Measurements from ENCODE around the gene SPI1. TPM values are rescaled to one million over a fixed set of nuclear protein-coding genes. Genes with fewer than 3 reads are reported as not detected.
A peak's percentile ranks its signal among the peaks of the same experiment; 100 is the strongest.

Gene SPI1
- total RNA-seq, 1 experiment from 2014 or later = not detected

- no peak overlapping the region for H3K14ac ChIP-seq (ENCODE audit: insufficient read depth, low read length)
Measured at GRCh38 chr11:47374720-47375019, 3.7 kb downstream of the SPI1 start.

More at GRCh38 chr11:47374720-47375019, 3.7 kb downstream of the SPI1 start:
- Histone ChIP-seq H2BK15ac (ENCODE audit: low read depth, low read length) (no peak overlapping the region), H3K9me3 (ENCODE audit: control insufficient read depth, low read depth, low read length) (no peaks in the 10 kb centered on the region), H2BK12ac (ENCODE audit: insufficient read length, low read depth, low read length) (no peak overlapping the region), H3K27me3 (ENCODE audit: insufficient read depth, low read length) (no peaks in the 10 kb centered on the region), H3K4ac (ENCODE audit: low read depth, low read length) (no peak overlapping the region), H2BK20ac (ENCODE audit: low read depth, low read length, poor library complexity, severe bottlenecking) (no peak overlapping the region), H4K91ac (ENCODE audit: insufficient read length, low read depth, low read length) (no peak overlapping the region), H2BK5ac (ENCODE audit: insufficient read length, low read length) (no peak overlapping the region), H3K9ac (ENCODE audit: extremely low read depth, insufficient read length, low read length) (no peak overlapping the region), H3T11ph (ENCODE audit: low read length) (no peak overlapping the region), H2BK120ac (ENCODE audit: low read depth, low read length, poor library complexity, severe bottlenecking) (no peak overlapping the region), H4K8ac (replicated peaks; ENCODE audit: insufficient read length, low read depth, low read length) (no peak overlapping the region), H3K79me1 (ENCODE audit: insufficient read depth, low read depth, low read length, poor library complexity, severe bottlenecking) (no peaks in the 10 kb centered on the region), H3K56ac (ENCODE audit: insufficient read length, low read depth, low read length) (no peak overlapping the region), H3K27ac (ENCODE audit: insufficient read length, low read depth, low read length) (no peak overlapping the region), H2AK5ac (ENCODE audit: insufficient read length, low read length) (no peak overlapping the region), H3K79me2 (ENCODE audit: insufficient read depth, low read length) (no peaks in the 10 kb centered on the region), H3K23me2 (ENCODE audit: insufficient read length, low read depth, low read length, poor library complexity, severe bottlenecking) (no peaks in the 10 kb centered on the region), H3K18ac (ENCODE audit: insufficient read length, low read depth, low read length) (no peak overlapping the region), H3K4me2 (ENCODE audit: insufficient read depth, insufficient read length, low read length) (no peak overlapping the region), H3K23ac (ENCODE audit: insufficient read length, low read depth, low read length) (no peak overlapping the region), H2AFZ (ENCODE audit: low read length) (no peak overlapping the region), H4K5ac (ENCODE audit: insufficient read length, low read depth, low read length) (no peak overlapping the region), H3K4me1 (ENCODE audit: insufficient read depth, low read length) (no peaks in the 10 kb centered on the region), H4K20me1 (ENCODE audit: control insufficient read depth, insufficient read depth, insufficient read length) (no peaks in the 10 kb centered on the region)
- Mint-ChIP-seq H3K36me3 (ENCODE audit: insufficient read depth in 1 of 3, low read depth in 3 of 3) (no peaks in the 10 kb centered on the region), H3K27ac (0 out of 7 replicates have a peak overlapping the region, but pooled peaks of 1 of the 3 experiments have one; percentile 73), H3K4me1 (peaks cover 3 to 4% of the 10 kb centered on the region in 2 experiments; a peak in 3 of 4 replicates), H3K27me3 (ENCODE audit: low read depth) (no peaks in the 10 kb centered on the region), H3K9me3 (no peaks in the 10 kb centered on the region), H3K4me3 (no peak overlapping the region)
- no peak for TF ChIP-seq CTCF (conservative IDR thresholded peaks at IDR 0.05)
- DNase-seq = no peak
- no CpG with 5 or more reads among the region's 5 CpGs for WGBS (ENCODE audit: extremely low coverage, insufficient read length, low lambda C conversion rate)
